ENCODE results near the gene SAMD11.

Gene SAMD11

GRCh38 chr1:903721-904271, 19.9 kb upstream of the SAMD11 start:
- DNase-seq (ENCODE audit: low read depth, low spot score) = no peak

GRCh38 chr1:904310-904950, 19.3 kb upstream of the SAMD11 start:
- peak; percentile 53 for DNase-seq (ENCODE audit: low read depth, low spot score)
- peak overlapping the region; percentile 56 for H3K4me3 ChIP-seq (ENCODE audit: low read length)

More at GRCh38 chr1:903721-904271, 19.9 kb upstream of the SAMD11 start:
- H3K4me3 ChIP-seq (ENCODE audit: low read length) = peak overlapping the region; percentile 40

GRCh38 chr1:905071-905749, 18.5 kb upstream of the SAMD11 start:
- no peak for DNase-seq (ENCODE audit: low read depth, low spot score)
- H3K4me3 ChIP-seq (ENCODE audit: low read length) = peak overlapping the region; percentile 56

- H3K4me3 ChIP-seq (ENCODE audit: low read length) = no peak overlapping the region
- no peak for DNase-seq (ENCODE audit: low read depth, low spot score)
These were observed 17.7 kb upstream of the SAMD11 start for GRCh38 chr1:905811-906599.

- H3K4me3 ChIP-seq (ENCODE audit: low read length) = no peak overlapping the region
- no peak for DNase-seq (ENCODE audit: low read depth, low spot score)
These were observed 16.9 kb upstream of the SAMD11 start for GRCh38 chr1:906600-907420.

GRCh38 chr1:907611-908451, 15.9 kb upstream of the SAMD11 start:
- no peak for DNase-seq (ENCODE audit: low read depth, low spot score)
- H3K4me3 ChIP-seq (ENCODE audit: low read length) = no peak overlapping the region

- DNase-seq (ENCODE audit: low read depth, low spot score) = no peak
- no peak overlapping the region for H3K4me3 ChIP-seq (ENCODE audit: low read length)
These were observed 15.1 kb upstream of the SAMD11 start for GRCh38 chr1:908661-909060.

GRCh38 chr1:909861-910310, 13.8 kb upstream of the SAMD11 start:
- no peak overlapping the region for H3K4me3 ChIP-seq (ENCODE audit: low read length)
- DNase-seq (ENCODE audit: low read depth, low spot score) = no peak

GRCh38 chr1:910311-910880, 13.3 kb upstream of the SAMD11 start:
- no peak for DNase-seq (ENCODE audit: low read depth, low spot score)
- no peak overlapping the region for H3K4me3 ChIP-seq (ENCODE audit: low read length)

GRCh38 chr1:910881-911721, 12.6 kb upstream of the SAMD11 start:
- H3K4me3 ChIP-seq (ENCODE audit: low read length) = no peak overlapping the region
- no peak for DNase-seq (ENCODE audit: low read depth, low spot score)

GRCh38 chr1:911875-912739, 11.6 kb upstream of the SAMD11 start:
- H3K4me3 ChIP-seq (ENCODE audit: low read length) = no peak overlapping the region
- no peak for DNase-seq (ENCODE audit: low read depth, low spot score)

- DNase-seq (ENCODE audit: low read depth, low spot score) = peak; percentile 77
- H3K4me3 ChIP-seq (ENCODE audit: low read length) = no peak overlapping the region
These were observed 10.9 kb upstream of the SAMD11 start for GRCh38 chr1:912740-913301.

GRCh38 chr1:913491-914130, 10.1 kb upstream of the SAMD11 start:
- no peak for DNase-seq (ENCODE audit: low read depth, low spot score)
- H3K4me3 ChIP-seq (ENCODE audit: low read length) = no peak overlapping the region

GRCh38 chr1:914131-914890, 9.4 kb upstream of the SAMD11 start:
- no peak for DNase-seq (ENCODE audit: low read depth, low spot score)
- H3K4me3 ChIP-seq (ENCODE audit: low read length) = no peak overlapping the region

GRCh38 chr1:914891-915280, 8.8 kb upstream of the SAMD11 start:
- no peak overlapping the region for H3K4me3 ChIP-seq (ENCODE audit: low read length)
- DNase-seq (ENCODE audit: low read depth, low spot score) = no peak
